Hepatocyte (in vitro differentiated cells): ENCODE measurements around the gene CAB39.

Experiments
- EZH2 ChIP-seq: fragments of 200-600 bp; sonication (generic); IDR thresholded peaks from 2 replicates; pipeline ENCODE4 v1.6.1; 2016; ENCODE audit warnings: antibody characterized with exemption, mild to moderate bottlenecking, borderline replicate concordance
- TF ChIP-seq, protein P1 (sequence below): fragments of 200-600 bp; sonication (generic); IDR thresholded peaks from 2 replicates; pipeline ENCODE4 v1.5.1; 2016; ENCODE audit warnings: antibody characterized with exemption, mild to moderate bottlenecking; ENCODE audit not compliant: poor library complexity

DNA sequence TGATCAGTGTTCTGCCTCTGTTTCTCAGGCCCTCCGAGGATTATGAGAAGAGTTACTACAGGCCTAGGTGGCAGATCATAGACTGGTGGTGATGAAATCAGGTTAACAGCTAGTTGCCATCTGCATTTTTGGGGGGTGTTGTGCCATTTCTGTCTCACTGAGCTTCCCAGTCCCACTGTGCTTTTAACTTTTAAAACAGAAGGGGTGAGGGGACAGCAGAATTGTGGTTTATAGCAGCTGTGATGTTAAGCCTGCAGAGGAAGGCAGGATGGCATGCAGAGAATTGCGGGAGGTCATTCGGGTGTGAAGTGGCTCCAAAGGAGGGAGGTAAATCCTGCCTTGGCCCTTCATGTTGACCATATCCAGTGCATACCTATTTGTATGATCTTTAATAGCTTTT, 5.0 kb downstream of the CAB39 start:
- TF ChIP-seq, protein P1, sequence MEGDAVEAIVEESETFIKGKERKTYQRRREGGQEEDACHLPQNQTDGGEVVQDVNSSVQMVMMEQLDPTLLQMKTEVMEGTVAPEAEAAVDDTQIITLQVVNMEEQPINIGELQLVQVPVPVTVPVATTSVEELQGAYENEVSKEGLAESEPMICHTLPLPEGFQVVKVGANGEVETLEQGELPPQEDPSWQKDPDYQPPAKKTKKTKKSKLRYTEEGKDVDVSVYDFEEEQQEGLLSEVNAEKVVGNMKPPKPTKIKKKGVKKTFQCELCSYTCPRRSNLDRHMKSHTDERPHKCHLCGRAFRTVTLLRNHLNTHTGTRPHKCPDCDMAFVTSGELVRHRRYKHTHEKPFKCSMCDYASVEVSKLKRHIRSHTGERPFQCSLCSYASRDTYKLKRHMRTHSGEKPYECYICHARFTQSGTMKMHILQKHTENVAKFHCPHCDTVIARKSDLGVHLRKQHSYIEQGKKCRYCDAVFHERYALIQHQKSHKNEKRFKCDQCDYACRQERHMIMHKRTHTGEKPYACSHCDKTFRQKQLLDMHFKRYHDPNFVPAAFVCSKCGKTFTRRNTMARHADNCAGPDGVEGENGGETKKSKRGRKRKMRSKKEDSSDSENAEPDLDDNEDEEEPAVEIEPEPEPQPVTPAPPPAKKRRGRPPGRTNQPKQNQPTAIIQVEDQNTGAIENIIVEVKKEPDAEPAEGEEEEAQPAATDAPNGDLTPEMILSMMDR, result no peak
- no peak for TF ChIP-seq EZH2
